Dendritic cell treated with granulocyte-macrophage colony-stimulating factor and Interleukin-4, amounts not matched to agents 40 ng/mL and 50 ng/mL, for 4 days (primary cell): ENCODE results near the gene DPH2.

Experiments used
- H3K27ac Mint-ChIP-seq: one replicate; pipeline ENCODE4 v1.8.0; 2022; ENCODE audit warnings: mild to moderate bottlenecking, mixed read lengths
- H3K27me3 Mint-ChIP-seq: one replicate; pipeline ENCODE4 v1.8.0; 2022; ENCODE audit warnings: mild to moderate bottlenecking, mixed read lengths
- H3K36me3 Mint-ChIP-seq: one replicate; pipeline ENCODE4 v1.8.0; 2022; ENCODE audit warnings: low read depth, mixed read lengths
- H3K4me1 Mint-ChIP-seq: one replicate; pipeline ENCODE4 v1.8.0; 2022; ENCODE audit warnings: low read depth, mixed read lengths
- H3K4me3 Mint-ChIP-seq: one replicate; pipeline ENCODE4 v1.8.0; 2022; ENCODE audit warnings: mild to moderate bottlenecking, moderate library complexity, mixed read lengths
- H3K9me3 Mint-ChIP-seq: one replicate; pipeline ENCODE4 v1.8.0; 2022; ENCODE audit warnings: mixed read lengths
- intact Hi-C: fragments of 100-400 bp; cut with micrococcal nuclease; formaldehyde crosslinking; loops from one replicate; pipeline ENCODE4 v1.15.0; 2022

The DPH2 gene

GRCh38 chr1:43990271-43991199, 20.7 kb downstream of the DPH2 start:
- Mint-ChIP-seq H3K4me3 (peak overlapping the region; percentile 92), H3K36me3 (peaks cover 11% of the 10 kb centered on the region), H3K27ac (peak overlapping the region; percentile 83), H3K9me3 (no peaks in the 10 kb centered on the region), H3K27me3 (peaks cover 9% of the 10 kb centered on the region), H3K4me1 (peaks cover 29% of the 10 kb centered on the region)
- intact Hi-C loops = loop anchor here (2.0 kb wide), 2 partner anchors 16 to 44 kb away; partner anchors contain the start of genes ATP6V0B and IPO13

- H3K27me3 Mint-ChIP-seq = peaks cover 9% of the 10 kb centered on the region
- peak overlapping the region; percentile 92 for H3K4me3 Mint-ChIP-seq
- peaks cover 29% of the 10 kb centered on the region for H3K4me1 Mint-ChIP-seq
- intact Hi-C loops = loop anchor here (2.0 kb wide), 2 partner anchors 16 to 44 kb away; partner anchors contain the start of genes ATP6V0B and IPO13
- peaks cover 8% of the 10 kb centered on the region for H3K36me3 Mint-ChIP-seq
- no peaks in the 10 kb centered on the region for H3K9me3 Mint-ChIP-seq
- peak overlapping the region; percentile 83 for H3K27ac Mint-ChIP-seq
Measured at GRCh38 chr1:43991200-43991475, 21.3 kb downstream of the DPH2 start.

- Mint-ChIP-seq H3K4me3 (peak within 1 kb of the TSS; percentile 92), H3K27ac (peak within 1 kb of the TSS; percentile 83), H3K4me1 (peaks cover 29% of the 10 kb centered on the region), H3K9me3 (no peaks in the 10 kb centered on the region), H3K27me3 (peaks cover 9% of the 10 kb centered on the region), H3K36me3 (peaks cover 8% of the 10 kb centered on the region)
- intact Hi-C loops = loop anchor here (2.0 kb wide), 2 partner anchors 17 to 45 kb away; partner anchors contain the start of genes ATP6V0B and IPO13
Measured at GRCh38 chr1:43991476-43992231, 21.8 kb downstream of the DPH2 start, which contains the start of gene CCDC24. CCDC24 (plus strand) TSS chr1:43991599; CDS start chr1:43991879, 280 bp downstream.

GRCh38 chr1:43992232-43992995, 22.6 kb downstream of the DPH2 start:
- Mint-ChIP-seq H3K4me3 (peak overlapping the region; percentile 92), H3K4me1 (peaks cover 29% of the 10 kb centered on the region), H3K9me3 (no peaks in the 10 kb centered on the region), H3K27ac (peak overlapping the region; percentile 83), H3K36me3 (peaks cover 8% of the 10 kb centered on the region), H3K27me3 (peaks cover 9% of the 10 kb centered on the region)
- intact Hi-C loops = no loop called here

- H3K4me3 Mint-ChIP-seq = no peak overlapping the region
- intact Hi-C loops = no loop called here
- peaks cover 10% of the 10 kb centered on the region for H3K27me3 Mint-ChIP-seq
- H3K4me1 Mint-ChIP-seq = peaks cover 24% of the 10 kb centered on the region
- no peaks in the 10 kb centered on the region for H3K9me3 Mint-ChIP-seq
- H3K36me3 Mint-ChIP-seq = peaks cover 8% of the 10 kb centered on the region
- no peak overlapping the region for H3K27ac Mint-ChIP-seq
Measured at GRCh38 chr1:43993206-43993914, 23.6 kb downstream of the DPH2 start.

- peaks cover 8% of the 10 kb centered on the region for H3K36me3 Mint-ChIP-seq
- H3K27me3 Mint-ChIP-seq = peaks cover 10% of the 10 kb centered on the region
- no peaks in the 10 kb centered on the region for H3K9me3 Mint-ChIP-seq
- no peak overlapping the region for H3K27ac Mint-ChIP-seq
- intact Hi-C loops = no loop called here
- no peak overlapping the region for H3K4me3 Mint-ChIP-seq
- peaks cover 24% of the 10 kb centered on the region for H3K4me1 Mint-ChIP-seq
Measured at GRCh38 chr1:43994071-43994470, 24.3 kb downstream of the DPH2 start.

- H3K27me3 Mint-ChIP-seq = peaks cover 10% of the 10 kb centered on the region
- H3K27ac Mint-ChIP-seq = no peak overlapping the region
- H3K9me3 Mint-ChIP-seq = no peaks in the 10 kb centered on the region
- H3K4me1 Mint-ChIP-seq = peaks cover 24% of the 10 kb centered on the region
- intact Hi-C loops = no loop called here
- H3K4me3 Mint-ChIP-seq = no peak overlapping the region
- H3K36me3 Mint-ChIP-seq = peaks cover 8% of the 10 kb centered on the region
Measured at GRCh38 chr1:43994794-43995790, 25.3 kb downstream of the DPH2 start.

- H3K27ac Mint-ChIP-seq = no peak overlapping the region
- H3K4me1 Mint-ChIP-seq = peaks cover 17% of the 10 kb centered on the region
- no peak overlapping the region for H3K4me3 Mint-ChIP-seq
- peaks cover 8% of the 10 kb centered on the region for H3K36me3 Mint-ChIP-seq
- intact Hi-C loops = no loop called here
- H3K27me3 Mint-ChIP-seq = peaks cover 10% of the 10 kb centered on the region
- no peaks in the 10 kb centered on the region for H3K9me3 Mint-ChIP-seq
Measured at GRCh38 chr1:43995984-43996732, 26.3 kb downstream of the DPH2 start.

- Mint-ChIP-seq H3K9me3 (no peaks in the 10 kb centered on the region), H3K36me3 (peaks cover 3% of the 10 kb centered on the region), H3K27me3 (peaks cover 10% of the 10 kb centered on the region), H3K4me1 (peaks cover 13% of the 10 kb centered on the region), H3K4me3 (no peak overlapping the region), H3K27ac (no peak overlapping the region)
- intact Hi-C loops = no loop called here
Measured at GRCh38 chr1:43996733-43997115, 26.9 kb downstream of the DPH2 start.

GRCh38 chr1:43997295-43997999, 27.6 kb downstream of the DPH2 start:
- intact Hi-C loops = no loop called here
- Mint-ChIP-seq H3K4me3 (no peak overlapping the region), H3K36me3 (no peaks in the 10 kb centered on the region), H3K27ac (no peak overlapping the region), H3K27me3 (peaks cover 5% of the 10 kb centered on the region), H3K9me3 (no peaks in the 10 kb centered on the region), H3K4me1 (peaks cover 6% of the 10 kb centered on the region)

GRCh38 chr1:43998000-43998378, 28.2 kb downstream of the DPH2 start:
- Mint-ChIP-seq H3K27ac (no peak overlapping the region), H3K36me3 (no peaks in the 10 kb centered on the region), H3K9me3 (no peaks in the 10 kb centered on the region), H3K4me1 (peaks cover under 1% of the 10 kb centered on the region), H3K4me3 (no peak overlapping the region), H3K27me3 (peaks cover 1% of the 10 kb centered on the region)
- intact Hi-C loops = no loop called here
